DOHH2 (cell line): ENCODE measurements around the gene ACSS2.
A peak's percentile ranks its signal among the peaks of the same experiment; 100 is the strongest.

ENCODE experiments used
- H3F3A ChIP-seq: fragments of 200-600 bp; sonication (generic), shearing (Covaris generic); 2 replicates; pipeline ENCODE4 v1.6.0; 2016; ENCODE audit warnings: antibody characterized with exemption, mild to moderate bottlenecking; ENCODE audit not compliant: control insufficient read depth, insufficient read depth
- H3K27ac ChIP-seq: fragments of 200-600 bp; sonication (generic); 2 replicates; pipeline ENCODE4 v1.5.1; 2014; ENCODE audit warnings: low read depth, mild to moderate bottlenecking, low read length, moderate library complexity
- H3K27me3 ChIP-seq: fragments of 200-600 bp; sonication (generic); 2 replicates; pipeline ENCODE4 v1.6.1; 2014; ENCODE audit warnings: mild to moderate bottlenecking, low read length, mixed read lengths; ENCODE audit not compliant: control insufficient read depth
- H3K36me3 ChIP-seq: fragments of 200-600 bp; sonication (generic); 2 replicates; pipeline ENCODE4 v1.6.1; 2014; ENCODE audit warnings: mild to moderate bottlenecking, low read length, moderate library complexity, mixed read lengths; ENCODE audit not compliant: control insufficient read depth
- H3K4me1 ChIP-seq: fragments of 200-600 bp; sonication (generic); 2 replicates; pipeline ENCODE4 v1.6.1; 2014; ENCODE audit warnings: mild to moderate bottlenecking, low read length, mixed read lengths; ENCODE audit not compliant: control insufficient read depth
- H3K4me2 ChIP-seq: fragments of 200-600 bp; sonication (generic); 2 replicates; pipeline ENCODE4 v1.6.0; 2014; ENCODE audit warnings: mild to moderate bottlenecking, low read length, moderate library complexity
- H3K4me3 ChIP-seq: fragments of 200-600 bp; sonication (generic); 2 replicates; pipeline ENCODE4 v1.5.1; 2014; ENCODE audit warnings: mild to moderate bottlenecking, low read length, mixed read lengths
- H3K79me2 ChIP-seq: fragments of 200-600 bp; sonication (generic); 2 replicates; pipeline ENCODE4 v1.6.1; 2014; ENCODE audit warnings: mild to moderate bottlenecking, low read length, mixed read lengths; ENCODE audit not compliant: control insufficient read depth
- H3K9me2 ChIP-seq: fragments of 200-600 bp; sonication (generic); replicated peaks from 2 replicates; pipeline ENCODE4 v1.6.1; 2014; ENCODE audit warnings: mild to moderate bottlenecking, low read length, mixed read lengths; ENCODE audit not compliant: control insufficient read depth
- H3K9me3 ChIP-seq: fragments of 200-600 bp; sonication (generic); 2 replicates; pipeline ENCODE4 v1.6.1; 2014; ENCODE audit warnings: antibody characterized with exemption, low read length, mixed read lengths; ENCODE audit not compliant: control insufficient read depth, insufficient read depth
- H4K20me1 ChIP-seq: fragments of 200-600 bp; sonication (generic); 2 replicates; pipeline ENCODE4 v1.6.0; 2014; ENCODE audit warnings: low read depth, mild to moderate bottlenecking, antibody characterized with exemption, low read length, moderate library complexity; ENCODE audit not compliant: control insufficient read depth, insufficient read depth
- CTCF ChIP-seq: fragments of 200-600 bp; sonication (generic); IDR thresholded peaks from one replicate; pipeline ENCODE4 v1.5.1; 2014; ENCODE audit warnings: antibody characterized with exemption, mild to moderate bottlenecking, low read depth, low read length; ENCODE audit not compliant: poor library complexity, severe bottlenecking
- EZH2phosphoT487 ChIP-seq: fragments of 200-600 bp; sonication (generic); IDR thresholded peaks from 2 replicates; pipeline ENCODE4 v1.6.1; 2017; ENCODE audit warnings: borderline replicate concordance, mild to moderate bottlenecking, antibody characterized with exemption, low read length, moderate library complexity, mixed read lengths

The ACSS2 gene

GRCh38 chr20:34876406-34877282 is at the start of gene ACSS2:
Gene ACSS2, plus strand, starts transcription at chr20:34876612. Its CDS starts 34 bp downstream, at chr20:34876646.
- Histone ChIP-seq H3K4me3 (peak within 1 kb of the TSS; percentile 76), H4K20me1 (no peaks in the 10 kb centered on the region), H3K27me3 (peaks cover 41% of the 10 kb centered on the region), H3K9me2 (no peaks in the 10 kb centered on the region), H3K79me2 (no peaks in the 10 kb centered on the region), H3F3A (no peaks in the 10 kb centered on the region), H3K27ac (no peak within 1 kb of the TSS), H3K4me1 (peaks cover 33% of the 10 kb centered on the region), H3K4me2 (peak within 1 kb of the TSS; percentile 89), H3K36me3 (no peaks in the 10 kb centered on the region), H3K9me3 (no peaks in the 10 kb centered on the region)
- TF ChIP-seq CTCF: no peak
- no peak for TF ChIP-seq EZH2phosphoT487

- Histone ChIP-seq H3K4me3 (no peak overlapping the region), H3K4me1 (peaks cover 39% of the 10 kb centered on the region), H3F3A (peaks cover 5% of the 10 kb centered on the region; the same call in 1 of the 2 replicates), H3K27ac (peak overlapping the region; percentile 27; the same call in 1 of the 2 replicates), H3K36me3 (peaks cover 4% of the 10 kb centered on the region; the same call in 1 of the 2 replicates), H4K20me1 (peaks cover under 1% of the 10 kb centered on the region; the same call in 1 of the 2 replicates), H3K27me3 (peaks cover 16% of the 10 kb centered on the region), H3K4me2 (peak overlapping the region; percentile 40), H3K79me2 (peaks cover 14% of the 10 kb centered on the region), H3K9me3 (no peaks in the 10 kb centered on the region), H3K9me2 (no peaks in the 10 kb centered on the region)
- TF ChIP-seq EZH2phosphoT487: no peak
- TF ChIP-seq CTCF: peak; percentile 14
These were observed 47.2 kb upstream of the ACSS2 start for GRCh38 chr20:34829191-34829590.

- TF ChIP-seq CTCF (no peak), EZH2phosphoT487 (no peak)
- peaks cover 29% of the 10 kb centered on the region for H3K4me1 ChIP-seq
- H3K9me3 ChIP-seq: no peaks in the 10 kb centered on the region
- H3K4me3 ChIP-seq: no peak overlapping the region
- no peaks in the 10 kb centered on the region for H3K9me2 ChIP-seq
- no peak overlapping the region for H3K4me2 ChIP-seq
- no peaks in the 10 kb centered on the region for H4K20me1 ChIP-seq
- H3K79me2 ChIP-seq: no peaks in the 10 kb centered on the region
- 0 out of 2 replicates have a peak, but pooled peaks cover 2% of the 10 kb centered on the region for H3F3A ChIP-seq
- no peaks in the 10 kb centered on the region for H3K36me3 ChIP-seq
- peaks cover 16% of the 10 kb centered on the region for H3K27me3 ChIP-seq
- no peak overlapping the region for H3K27ac ChIP-seq
These were observed 44.5 kb upstream of the ACSS2 start for GRCh38 chr20:34831936-34832335.
